ENCODE data around the gene EHHADH. TPM values are rescaled to one million over a fixed set of nuclear protein-coding genes. Genes with fewer than 3 reads are reported as not detected.

Gene EHHADH
- total RNA-seq, 4 donors from 2014 or later, result 1.4 to 3.4 (median 1.7) TPM

GRCh38 chr3:185279587-185280138, 25.8 kb upstream of the EHHADH start:
- intact Hi-C loops (cut with DNase I; ENCODE audit: low total_unique reads), result no loop called here
- no peaks in the 10 kb centered on the region for H3K36me3 ChIP-seq
- H3K4me3 ChIP-seq, result no peak overlapping the region
- H3K9me3 ChIP-seq, result no peaks in the 10 kb centered on the region
- peaks cover 4 to 8% of the 10 kb centered on the region in 2 donors for H3K4me1 ChIP-seq
- no peak overlapping the region for H3K27ac ChIP-seq
- in situ Hi-C loops (cut with MboI; ENCODE audit: low sequenced_read_pairs in 4 of 4), result no loop called here
- ATAC-seq (no peak), DNase-seq (no peak)
- TF ChIP-seq POLR2A (IDR thresholded peaks at IDR 0.05) (no peak), CTCF (IDR thresholded peaks at IDR 0.05 in 4 of 5, conservative IDR thresholded peaks at IDR 0.05 in 1 of 5) (no peak)
- peaks cover 0 to 12% (median 2%) of the 10 kb centered on the region in 3 donors for H3K27me3 ChIP-seq

GRCh38 chr3:185276415-185276814, 22.6 kb upstream of the EHHADH start:
- TF ChIP-seq POLR2A (IDR thresholded peaks at IDR 0.05), result no peak
- TF ChIP-seq CTCF (IDR thresholded peaks at IDR 0.05 in 4 of 5, conservative IDR thresholded peaks at IDR 0.05 in 1 of 5), result no peak
- ATAC-seq (no peak), DNase-seq (no peak)
- intact Hi-C loops (cut with DNase I; ENCODE audit: low total_unique reads), result no loop called here
- Histone ChIP-seq H3K4me3 (no peak overlapping the region), H3K27ac (no peak overlapping the region), H3K9me3 (no peaks in the 10 kb centered on the region), H3K27me3 (peaks cover 0 to 12% (median 2%) of the 10 kb centered on the region in 3 donors), H3K36me3 (no peaks in the 10 kb centered on the region), H3K4me1 (no peaks in the 10 kb centered on the region)
- in situ Hi-C loops (cut with MboI; ENCODE audit: low sequenced_read_pairs in 4 of 4), result no loop called here

DNA sequence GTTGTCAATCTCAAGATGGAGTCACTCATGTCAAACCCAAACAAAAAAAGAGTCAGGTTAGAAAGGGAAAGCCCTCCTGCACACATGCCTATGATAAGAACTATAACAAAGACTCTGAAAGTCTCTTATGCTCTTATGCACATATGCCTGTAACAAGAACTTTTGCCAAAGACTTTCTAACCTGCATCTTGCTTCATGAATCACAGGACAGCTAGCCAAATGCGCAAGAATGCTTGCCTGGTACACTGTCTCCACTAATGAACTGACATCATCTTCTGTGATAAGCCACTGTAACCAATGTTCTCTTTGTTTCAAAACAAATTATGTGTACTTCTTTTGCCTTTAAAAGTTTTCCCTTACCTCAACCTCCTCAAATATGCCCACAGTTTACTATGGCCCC, 18.2 kb upstream of the EHHADH start:
- no peaks in the 10 kb centered on the region for H3K36me3 ChIP-seq
- no peaks in the 10 kb centered on the region for H3K9me3 ChIP-seq
- intact Hi-C loops (cut with DNase I; ENCODE audit: low total_unique reads), result no loop called here
- in situ Hi-C loops (cut with MboI; ENCODE audit: low sequenced_read_pairs in 4 of 4), result no loop called here
- DNase-seq (no peak), ATAC-seq (no peak)
- no peak overlapping the region for H3K4me3 ChIP-seq
- H3K27me3 ChIP-seq, result peaks cover 0 to 11% (median 0%) of the 10 kb centered on the region in 3 donors
- no peak overlapping the region for H3K27ac ChIP-seq
- no peaks in the 10 kb centered on the region for H3K4me1 ChIP-seq
- TF ChIP-seq POLR2A (IDR thresholded peaks at IDR 0.05), result no peak
- no peak for TF ChIP-seq CTCF (IDR thresholded peaks at IDR 0.05 in 4 of 5, conservative IDR thresholded peaks at IDR 0.05 in 1 of 5)

DNA sequence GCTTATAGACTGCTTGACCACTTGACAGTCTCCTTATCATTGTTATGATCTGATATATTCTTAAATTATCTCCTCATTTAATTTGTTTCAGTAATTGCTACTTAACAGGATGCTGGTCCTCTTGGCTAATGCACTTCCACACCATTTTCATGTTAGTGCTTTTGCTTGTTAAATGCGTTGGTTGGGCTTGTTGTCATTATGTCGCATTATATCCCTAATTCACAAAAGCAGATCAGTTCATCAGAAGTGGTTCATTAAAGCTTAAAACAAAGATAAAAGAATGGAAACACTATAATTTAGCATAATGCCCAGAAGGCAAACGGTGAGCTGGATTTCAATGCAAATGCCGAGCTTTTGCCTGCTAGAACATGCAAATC, 17.1 kb upstream of the EHHADH start:
- intact Hi-C loops (cut with DNase I; ENCODE audit: low total_unique reads), result no loop called here
- DNase-seq (no peak), ATAC-seq (no peak)
- in situ Hi-C loops (cut with MboI; ENCODE audit: low sequenced_read_pairs in 4 of 4), result no loop called here
- no peaks in the 10 kb centered on the region for H3K36me3 ChIP-seq
- H3K27ac ChIP-seq, result no peak overlapping the region
- no peaks in the 10 kb centered on the region for H3K4me1 ChIP-seq
- TF ChIP-seq CTCF (IDR thresholded peaks at IDR 0.05 in 4 of 5, conservative IDR thresholded peaks at IDR 0.05 in 1 of 5), result no peak
- TF ChIP-seq POLR2A (IDR thresholded peaks at IDR 0.05), result no peak
- H3K4me3 ChIP-seq, result no peak overlapping the region
- peaks cover 0 to 9% (median 0%) of the 10 kb centered on the region in 3 donors for H3K27me3 ChIP-seq
- H3K9me3 ChIP-seq, result no peaks in the 10 kb centered on the region
